NCI-H526 (cell line): ENCODE data around the gene TTC7B.

ENCODE experiments used
- DNase-seq, 2 experiments: peaks; one replicate each; lab custom pipeline; 2025; lab: John Stamatoyannopoulos, UW

The TTC7B gene

GRCh38 chr14:90511252-90511651 is 305.0 kb downstream of the TTC7B start:
- no peak for DNase-seq

DNA sequence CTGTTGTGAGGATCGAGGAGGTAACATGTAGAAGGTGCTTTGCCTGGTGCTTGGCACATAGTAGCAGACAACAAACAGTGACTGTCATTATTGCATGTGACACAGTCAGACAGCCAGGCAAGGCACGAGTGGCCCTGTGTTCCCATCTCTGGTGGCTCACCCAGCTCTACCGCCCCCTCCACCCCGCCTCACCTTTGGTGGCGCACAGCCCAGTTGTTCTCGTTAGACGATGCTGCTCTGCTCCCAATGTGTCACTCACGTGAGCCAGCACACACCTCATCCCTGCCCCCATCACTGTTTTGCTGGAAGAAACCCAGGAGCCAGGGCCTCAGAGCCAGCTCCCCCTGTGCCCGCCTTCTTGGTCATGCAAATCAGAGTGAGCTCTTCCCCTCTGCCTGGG is 306.1 kb downstream of the TTC7B start:
- DNase-seq: peak; percentile 78 to 87

DNA sequence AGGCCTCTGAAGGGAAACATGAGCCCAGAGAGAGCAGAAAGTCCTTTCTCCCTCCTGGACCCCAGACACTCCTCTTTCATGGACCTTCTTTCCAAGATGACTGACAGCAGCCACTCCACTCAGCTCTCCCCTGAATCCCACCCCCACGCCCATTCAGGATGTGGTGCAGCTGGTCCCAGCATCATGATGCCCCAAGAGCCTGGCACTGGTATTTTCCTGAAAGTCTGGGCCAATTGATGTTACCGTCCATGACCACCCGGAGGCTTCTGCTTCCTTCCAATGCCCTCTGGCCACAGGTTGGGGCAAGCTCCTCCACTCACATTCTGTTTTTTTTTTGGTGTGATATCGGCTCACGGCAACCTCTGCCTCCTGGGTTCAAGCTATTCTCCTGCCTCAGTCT is 306.8 kb downstream of the TTC7B start:
- DNase-seq: no peak

DNA sequence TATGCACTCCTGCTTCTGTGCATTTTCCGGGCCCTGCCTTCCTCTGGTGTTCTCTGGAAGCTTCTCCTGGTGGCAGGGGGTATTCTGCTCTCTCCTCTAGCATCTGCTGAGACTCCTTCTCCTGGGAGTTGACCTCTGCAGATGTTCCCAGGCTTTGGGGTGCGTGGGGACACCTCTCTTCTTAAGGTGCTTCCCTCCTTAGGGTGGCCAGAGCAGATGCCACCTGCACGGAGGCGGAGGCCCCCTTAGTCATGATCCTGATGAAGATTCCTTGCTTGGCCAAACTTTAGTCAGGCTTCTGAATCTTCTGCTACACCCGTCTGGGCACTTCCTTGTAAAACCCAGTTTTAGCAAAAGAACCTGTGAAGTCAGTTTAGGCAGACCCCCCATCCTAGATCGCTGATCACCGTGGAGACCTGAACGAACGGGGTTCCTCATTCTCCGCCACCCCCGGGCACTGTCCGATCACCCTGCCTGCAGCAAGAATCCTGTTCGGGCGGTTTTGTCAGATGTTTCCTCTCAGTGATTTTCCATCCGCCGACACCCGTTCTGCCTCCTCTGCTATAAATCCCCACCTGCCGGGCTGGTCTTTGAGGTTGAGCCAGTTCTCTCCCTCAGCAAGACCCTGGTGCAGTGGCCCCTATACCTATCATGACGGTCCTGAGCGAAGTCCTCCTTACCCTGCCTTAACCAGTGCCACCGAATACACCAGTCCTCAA is 307.5 kb downstream of the TTC7B start:
- DNase-seq: peak; percentile 34 to 73

GRCh38 chr14:90508036-90508435 is 308.2 kb downstream of the TTC7B start:
- no peak for DNase-seq

DNA sequence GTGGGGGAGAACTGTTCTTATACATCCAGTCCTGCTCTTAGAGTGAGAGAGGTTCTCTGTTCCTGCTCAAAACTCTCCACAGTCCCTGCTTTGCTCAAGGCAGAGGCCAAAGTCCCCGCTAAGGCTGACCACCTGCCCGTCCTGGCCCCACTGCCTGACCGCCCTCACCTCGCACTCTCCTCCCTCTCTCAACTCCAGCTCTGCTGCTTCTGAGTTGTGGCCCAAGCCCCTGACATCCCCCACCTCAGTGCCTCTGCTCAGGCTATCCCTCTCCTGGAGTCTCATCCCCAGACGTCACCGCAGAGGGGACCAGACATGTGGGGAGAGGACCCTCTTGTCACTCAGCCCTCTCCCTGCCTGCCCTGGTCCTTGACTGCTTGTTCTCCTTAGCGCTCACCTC is 308.8 kb downstream of the TTC7B start:
- no peak for DNase-seq

DNA sequence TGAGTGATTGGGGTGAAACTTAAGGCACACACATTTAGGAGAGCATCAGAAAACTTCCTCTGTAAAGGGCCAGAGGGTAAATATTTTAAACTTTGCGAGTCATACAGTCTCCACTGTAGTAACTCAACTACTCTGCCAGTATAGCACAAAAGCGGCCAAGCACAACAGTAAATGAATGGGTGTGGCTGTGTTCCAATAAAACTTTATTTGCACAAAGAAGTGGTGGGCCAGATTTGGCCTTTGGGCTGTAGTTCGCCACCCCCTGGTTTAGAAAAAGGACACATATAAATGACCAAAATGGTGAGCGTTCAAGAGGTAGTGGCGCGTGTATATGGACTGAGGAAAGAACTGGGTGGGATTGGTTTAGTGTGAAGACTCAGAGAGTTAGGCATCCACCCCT is 309.5 kb downstream of the TTC7B start:
- DNase-seq: no peak

DNA sequence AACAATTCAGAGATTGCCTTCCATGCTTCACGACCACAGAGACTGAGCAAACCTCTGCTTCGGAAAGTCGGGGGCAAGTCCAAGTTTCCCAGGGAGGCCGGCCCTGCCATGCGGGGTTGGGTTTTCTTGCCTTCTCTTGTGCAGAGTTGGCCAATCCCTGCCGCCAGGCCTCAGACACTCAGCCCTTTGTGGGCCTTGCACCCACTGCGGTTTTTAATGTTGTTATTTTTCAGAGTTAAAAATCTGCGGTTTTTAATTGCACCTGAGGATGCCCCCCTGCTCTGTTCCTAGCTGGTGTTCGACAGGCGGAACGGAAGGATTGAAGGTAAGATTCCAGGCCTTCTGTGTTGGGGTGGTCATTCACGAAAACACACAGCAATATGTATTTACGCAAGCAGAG is 310.7 kb downstream of the TTC7B start:
- DNase-seq: no peak

- no peak for DNase-seq
These were observed 311.6 kb downstream of the TTC7B start for GRCh38 chr14:90504643-90505042.

DNA sequence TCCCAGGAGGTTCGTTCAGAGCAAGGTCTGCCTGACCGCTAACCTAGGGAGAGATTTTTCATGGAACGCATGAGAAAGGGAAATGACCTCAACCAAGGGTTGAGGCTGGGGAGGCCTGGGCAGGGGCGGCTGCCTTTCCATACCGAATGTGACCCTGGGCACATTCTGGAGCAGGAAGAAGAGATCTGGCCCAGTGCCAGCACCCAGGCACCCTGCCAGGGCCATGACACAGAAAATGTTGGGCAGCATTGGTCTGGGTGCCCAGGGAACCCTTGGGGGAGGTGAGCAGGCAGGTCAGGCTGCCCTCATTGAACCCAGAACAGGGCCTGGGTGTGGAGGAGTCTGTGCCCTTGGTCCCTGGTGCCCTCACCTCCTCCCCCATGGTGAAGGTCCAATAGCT is 312.6 kb downstream of the TTC7B start:
- DNase-seq: no peak

DNA sequence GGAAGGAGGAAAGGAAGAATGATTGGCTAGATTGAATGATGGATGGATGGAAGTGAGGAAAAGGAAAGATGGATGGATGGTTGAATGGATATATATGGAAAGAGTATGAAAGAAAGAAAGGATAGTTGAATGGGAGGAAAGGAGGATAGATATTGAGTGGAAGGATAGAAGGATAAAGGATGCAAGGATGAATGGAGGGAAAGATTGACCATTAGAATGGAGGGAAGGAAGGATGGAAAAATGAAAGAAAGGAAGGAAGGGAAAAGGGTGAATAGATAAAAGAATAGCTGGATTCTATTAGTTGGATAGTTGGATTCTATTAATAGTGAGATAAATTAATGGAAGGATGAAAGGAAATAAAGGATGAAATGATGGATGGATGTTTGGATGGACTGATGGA is 313.5 kb downstream of the TTC7B start:
- no peak for DNase-seq

DNA sequence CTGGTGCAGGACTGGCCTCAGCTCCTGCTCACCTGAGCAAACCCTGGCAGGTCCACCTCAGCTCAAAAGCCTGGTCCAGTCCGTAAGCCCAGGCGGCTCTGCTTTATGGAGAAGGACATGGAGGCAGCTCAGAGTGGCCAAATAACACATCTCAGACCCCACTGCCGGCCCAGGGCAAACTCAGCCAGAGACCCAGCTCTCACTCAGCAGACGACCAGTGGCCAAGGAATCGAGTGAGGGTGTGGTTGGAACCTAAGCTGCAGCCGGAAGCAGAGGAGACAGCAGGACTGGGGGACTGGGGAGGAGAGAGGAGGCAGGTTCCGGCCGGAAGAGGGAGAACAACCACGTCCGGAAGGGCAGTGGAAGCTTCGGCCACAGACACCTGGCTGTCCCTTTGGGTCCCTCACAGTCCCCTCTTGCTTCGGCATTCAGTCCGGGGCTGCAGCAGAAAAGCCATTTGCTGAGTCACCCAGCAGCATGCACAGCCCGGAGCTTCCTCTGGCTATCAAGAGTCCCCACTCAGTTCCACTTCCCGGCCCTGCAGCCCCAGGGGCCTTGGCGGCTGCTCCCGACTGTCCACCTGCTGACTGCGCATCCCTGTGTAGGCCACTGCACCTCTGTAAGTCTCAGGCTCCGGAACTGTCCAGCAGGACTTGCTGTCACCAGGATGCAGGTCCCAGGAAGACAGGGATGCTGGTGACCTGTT is 315.4 kb downstream of the TTC7B start:
- no peak for DNase-seq

DNA sequence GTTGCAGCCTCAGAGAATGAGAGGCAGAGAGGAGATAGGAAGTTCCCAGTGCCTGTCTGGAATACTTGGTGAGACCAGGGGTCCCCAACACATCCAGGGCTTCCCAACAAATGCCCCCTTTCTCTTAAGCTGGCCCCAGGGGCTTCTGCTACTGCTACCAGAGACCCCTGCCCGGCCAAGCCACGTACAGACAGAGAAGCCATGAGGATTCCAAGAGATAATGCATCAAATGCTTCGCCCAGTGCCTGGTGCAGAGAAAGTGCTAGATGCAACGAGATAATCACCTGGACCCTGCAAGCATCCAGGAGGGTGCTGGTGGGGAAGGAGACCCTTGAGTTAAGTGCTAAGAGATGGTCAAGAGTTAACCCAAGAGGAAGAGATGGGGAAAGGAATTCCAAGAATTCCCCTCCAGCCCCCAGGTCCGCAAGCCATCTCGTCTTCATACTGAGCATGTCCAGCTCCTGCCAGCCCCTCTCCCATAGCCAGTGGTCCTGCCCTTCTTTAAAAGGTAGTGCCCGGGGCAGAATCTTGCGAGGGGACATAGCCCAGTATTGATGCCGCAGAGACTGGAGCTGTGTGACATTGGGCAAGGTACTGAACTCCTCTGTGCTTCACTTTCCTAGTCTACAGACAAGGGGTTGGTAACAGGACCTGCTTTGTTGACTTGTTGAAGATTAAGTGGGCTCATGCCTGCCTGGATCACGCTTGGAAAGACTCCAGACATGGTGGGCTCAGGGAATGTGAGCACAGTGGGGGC is 316.1 kb downstream of the TTC7B start:
- DNase-seq: no peak

DNA sequence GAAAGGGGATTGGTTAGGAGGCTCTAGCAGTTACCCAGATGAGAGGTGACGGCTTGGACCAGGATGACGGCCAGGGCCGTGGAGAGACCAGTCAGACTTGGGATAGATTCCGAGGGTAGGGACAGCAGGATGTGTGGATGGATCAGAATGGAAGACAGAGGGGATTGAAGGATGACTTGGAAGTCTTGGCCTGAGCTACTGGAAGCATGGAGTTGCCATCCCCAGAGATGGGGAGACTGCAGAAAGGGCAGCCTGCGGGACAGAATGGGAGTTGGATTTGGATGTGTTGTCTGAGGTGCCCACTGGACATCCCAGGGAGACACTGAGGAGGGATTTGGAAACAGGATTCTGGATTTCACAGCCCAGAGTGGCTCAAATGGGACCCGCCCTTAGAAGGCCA is 317.1 kb downstream of the TTC7B start:
- DNase-seq: no peak

- DNase-seq: no peak
These were observed 318.0 kb downstream of the TTC7B start for GRCh38 chr14:90498198-90498597.

- no peak for DNase-seq
These were observed 319.9 kb downstream of the TTC7B start for GRCh38 chr14:90496379-90496778.

DNA sequence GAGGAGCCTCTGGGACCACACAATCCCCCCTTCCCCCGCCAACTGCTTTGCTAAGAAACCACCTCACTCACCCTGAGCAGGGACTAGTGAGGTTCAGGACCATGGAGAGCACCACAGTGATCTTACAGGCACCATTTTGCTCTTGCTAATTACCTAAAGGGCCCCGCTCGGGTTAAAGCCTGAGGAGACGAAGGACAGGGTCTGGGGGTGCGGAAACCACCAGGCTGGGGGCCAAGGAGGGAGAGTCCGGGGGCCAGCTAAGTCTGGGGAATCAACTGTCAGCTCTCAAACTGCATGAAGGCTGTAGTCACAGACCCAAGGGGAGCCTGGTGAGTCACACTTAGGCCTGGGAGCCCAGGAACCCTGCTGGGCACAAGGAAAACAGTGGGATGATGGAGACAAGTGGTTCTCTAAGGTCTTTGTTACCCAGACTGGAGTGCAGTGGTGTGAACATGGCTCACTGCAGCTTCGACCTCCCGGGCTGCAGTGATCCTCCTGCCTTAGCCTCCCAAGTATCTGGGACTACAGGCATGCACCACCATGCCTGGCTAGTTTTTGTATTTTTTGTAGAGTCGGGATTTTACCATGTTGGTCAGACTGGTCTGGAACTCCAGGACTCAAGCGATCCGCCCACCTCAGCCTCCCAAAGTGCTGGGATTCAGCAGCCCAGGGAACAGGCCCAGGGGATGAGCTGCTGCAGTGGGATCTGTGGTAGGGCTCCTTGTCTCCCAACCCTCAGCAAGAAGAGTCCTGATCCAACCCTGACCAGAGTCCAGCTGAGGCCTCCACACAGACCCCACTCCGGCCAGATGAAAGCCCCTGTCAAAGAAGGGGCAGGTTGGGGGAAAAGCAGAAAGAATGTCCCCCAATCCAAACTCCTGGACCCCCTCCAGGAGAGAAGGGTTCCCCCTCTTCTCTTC is 320.6 kb downstream of the TTC7B start:
- DNase-seq: no peak

DNA sequence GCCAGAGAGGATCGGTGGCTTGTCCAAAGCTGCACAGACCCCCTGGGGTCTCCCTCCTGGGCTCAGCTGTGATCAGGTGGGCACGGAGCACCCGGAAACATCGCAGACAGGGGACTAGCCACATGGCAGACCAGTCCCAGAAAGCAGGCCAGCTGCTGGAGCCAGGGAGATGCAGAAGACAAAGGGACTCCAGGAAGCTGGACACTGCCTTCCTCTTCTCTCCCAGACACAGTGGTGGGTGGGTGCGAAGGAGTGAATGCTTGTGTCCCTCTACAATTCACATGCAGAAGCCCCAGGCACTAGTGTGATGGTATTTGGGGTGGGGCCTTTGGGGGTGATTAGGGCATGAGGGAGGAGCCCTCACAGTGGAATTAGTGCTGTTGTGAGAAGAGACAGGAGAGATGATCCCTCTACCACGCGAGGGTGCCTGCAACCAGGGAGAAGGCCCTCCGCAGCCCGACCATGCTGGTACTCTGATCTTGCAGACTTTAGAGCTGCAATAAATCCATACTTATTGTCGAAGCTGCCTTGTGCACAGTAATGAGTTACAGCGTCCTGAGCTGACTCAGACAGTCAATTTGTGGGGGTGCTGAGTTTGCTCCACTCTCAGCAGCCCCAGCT is 324.2 kb downstream of the TTC7B start:
- DNase-seq: no peak

DNA sequence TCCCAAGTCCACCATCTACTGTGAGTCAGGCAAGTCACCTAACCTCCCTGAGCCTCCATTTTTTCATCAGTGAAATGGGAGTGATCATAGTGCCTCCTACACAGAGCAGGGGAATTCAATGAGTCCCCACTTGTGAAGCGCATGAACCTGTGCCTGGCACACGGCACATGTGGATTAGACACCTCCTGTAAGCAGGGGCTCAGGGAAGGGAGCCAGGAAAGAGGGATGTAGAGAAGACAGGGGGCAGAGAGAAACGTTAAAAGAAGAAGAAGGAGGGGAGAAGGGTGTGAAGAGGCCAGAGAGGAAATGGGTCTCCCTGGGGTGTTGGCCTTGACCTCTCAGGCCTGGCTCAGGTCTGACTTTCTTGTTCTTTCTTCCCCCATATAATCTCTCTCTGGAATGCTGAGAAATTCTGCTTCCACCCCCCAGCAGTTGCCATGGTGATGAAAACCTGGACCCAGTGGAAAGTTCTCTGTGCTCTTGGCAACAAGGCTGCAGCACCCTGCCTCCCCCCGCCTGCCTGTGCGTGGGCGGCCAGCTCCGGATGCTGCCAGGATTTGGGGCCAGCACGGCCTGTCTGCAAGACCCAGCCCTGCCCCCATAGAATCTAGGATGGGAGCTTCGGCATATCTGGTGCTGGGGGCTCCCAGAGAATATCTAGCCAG is 324.9 kb downstream of the TTC7B start:
- DNase-seq: no peak

DNA sequence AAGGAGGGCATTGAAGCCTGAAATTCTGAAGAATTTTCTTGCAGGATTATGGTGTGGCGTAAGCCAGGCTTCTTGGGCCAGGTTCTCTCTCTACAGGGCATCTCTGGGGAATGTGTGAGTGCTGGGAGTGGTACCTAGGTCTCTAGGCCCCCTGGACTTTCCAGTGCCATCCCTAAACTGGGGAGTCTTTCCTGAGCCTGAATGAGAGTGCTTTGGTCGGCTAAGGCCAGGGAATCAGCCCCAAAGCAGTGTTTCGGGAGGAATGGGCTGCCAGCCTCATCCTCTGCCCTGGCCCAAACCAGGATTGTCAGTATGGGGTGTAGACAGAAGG is 325.5 kb downstream of the TTC7B start:
- no peak for DNase-seq
